ENCODE measurements around the gene PRRC2C.
"Not testable (repeated sequence)": the region's sequence is repeated elsewhere in the genome, so short reads cannot be mapped to it uniquely, and the experiment has no call there.

The PRRC2C gene

DNA sequence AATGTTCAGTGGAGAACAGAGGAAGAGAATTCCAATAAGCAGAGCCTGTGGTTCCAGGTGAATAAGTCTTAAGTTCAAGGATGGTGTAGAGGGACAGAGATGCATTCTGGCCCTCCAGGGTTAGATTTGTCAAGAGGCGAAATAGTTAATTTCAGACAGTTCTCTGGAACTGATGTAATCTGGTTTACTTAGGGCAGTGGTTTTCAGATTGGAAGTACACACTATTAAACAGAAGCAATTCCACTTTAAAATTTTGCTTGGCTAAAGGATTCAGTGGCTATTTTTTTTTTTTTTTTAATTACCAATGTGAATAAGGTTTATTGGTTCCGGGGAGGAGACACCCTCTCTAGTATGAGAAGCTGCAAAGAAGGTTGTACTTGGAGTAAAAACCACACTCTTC is 111.4 kb downstream of the PRRC2C start:
- Histone ChIP-seq H3K9me3 (ENCODE audit: control insufficient read depth in 5 of 5, low read length in 5 of 5) (no peaks in the 10 kb centered on the region), H3K9ac (ENCODE audit: low read length in 5 of 5) (no peak overlapping the region), H3K36me3 (ENCODE audit: control insufficient read depth in 5 of 5, insufficient read depth in 5 of 5, low read length in 5 of 5) (peaks cover 10 to 19% (median 18%) of the 10 kb centered on the region in 5 donors), H3K27ac (ENCODE audit: low read depth, low read length) (no peak overlapping the region), H3K27me3 (ENCODE audit: control insufficient read depth in 5 of 5, insufficient read depth in 4 of 5, low read length in 5 of 5) (no peaks in the 10 kb centered on the region), H3K4me3 (ENCODE audit: low read depth in 1 of 5, low read length in 5 of 5) (no peak overlapping the region), H3K4me1 (ENCODE audit: control insufficient read depth in 5 of 5, insufficient read depth in 5 of 5, low read length in 5 of 5) (no peaks in the 10 kb centered on the region)

DNA sequence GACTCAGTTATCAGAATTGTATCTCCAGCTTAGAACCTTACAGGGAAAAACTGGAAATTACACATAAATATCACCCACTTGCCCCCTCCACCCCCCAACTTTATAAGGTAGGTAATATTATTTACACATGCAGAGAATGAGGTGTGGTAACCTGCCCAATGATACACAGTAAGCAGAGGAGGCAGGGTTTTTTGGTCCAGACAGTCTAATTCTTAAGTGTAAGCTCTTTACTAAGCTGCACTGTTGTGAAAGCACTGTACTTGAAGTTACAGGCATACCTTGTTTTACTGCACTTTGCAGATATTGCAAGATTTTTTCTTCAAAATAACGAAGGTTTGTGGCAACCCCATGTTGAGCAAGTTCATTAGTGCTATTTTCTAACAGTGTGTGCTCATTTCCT is 111.9 kb downstream of the PRRC2C start:
- no peaks in the 10 kb centered on the region for H3K27me3 ChIP-seq (ENCODE audit: control insufficient read depth in 5 of 5, insufficient read depth in 4 of 5, low read length in 5 of 5)
- H3K9ac ChIP-seq (ENCODE audit: low read length in 5 of 5) = no peak overlapping the region
- H3K9me3 ChIP-seq (ENCODE audit: control insufficient read depth in 5 of 5, low read length in 5 of 5) = no peaks in the 10 kb centered on the region
- H3K36me3 ChIP-seq (ENCODE audit: control insufficient read depth in 5 of 5, insufficient read depth in 5 of 5, low read length in 5 of 5) = peaks cover 5 to 14% (median 13%) of the 10 kb centered on the region in 5 donors
- no peaks in the 10 kb centered on the region for H3K4me1 ChIP-seq (ENCODE audit: control insufficient read depth in 5 of 5, insufficient read depth in 5 of 5, low read length in 5 of 5)
- no peak overlapping the region for H3K27ac ChIP-seq (ENCODE audit: low read depth, low read length)
- no peak overlapping the region for H3K4me3 ChIP-seq (ENCODE audit: low read depth in 1 of 5, low read length in 5 of 5)

DNA sequence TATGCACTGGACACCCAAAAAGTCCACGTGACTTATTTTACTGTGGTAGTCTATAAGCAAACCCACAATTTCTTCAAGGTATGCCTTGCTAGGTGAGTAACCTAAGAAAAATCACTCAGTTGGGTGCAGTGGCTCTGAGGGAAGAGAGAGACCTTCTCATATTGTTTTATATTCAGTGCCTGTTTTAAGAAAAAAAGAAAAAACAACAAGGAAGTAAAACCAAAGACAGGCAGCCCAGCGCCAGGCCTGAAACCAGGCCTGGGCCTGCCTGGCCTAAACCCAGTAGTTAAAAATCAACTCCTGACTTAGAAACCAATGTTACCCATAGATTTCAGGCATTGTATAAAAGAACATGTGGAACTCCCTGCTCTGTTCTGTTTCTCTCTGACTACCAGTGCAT is 115.0 kb downstream of the PRRC2C start:
- not testable (repeated sequence) for H3K9me3 ChIP-seq (ENCODE audit: control insufficient read depth in 5 of 5, low read length in 5 of 5); H3K4me1 ChIP-seq (ENCODE audit: control insufficient read depth in 5 of 5, insufficient read depth in 5 of 5, low read length in 5 of 5); H3K36me3 ChIP-seq (ENCODE audit: control insufficient read depth in 5 of 5, insufficient read depth in 5 of 5, low read length in 5 of 5); H3K9ac ChIP-seq (ENCODE audit: low read length in 5 of 5); H3K4me3 ChIP-seq (ENCODE audit: low read depth in 1 of 5, low read length in 5 of 5); H3K27ac ChIP-seq (ENCODE audit: low read depth, low read length); H3K27me3 ChIP-seq (ENCODE audit: control insufficient read depth in 5 of 5, insufficient read depth in 4 of 5, low read length in 5 of 5)

DNA sequence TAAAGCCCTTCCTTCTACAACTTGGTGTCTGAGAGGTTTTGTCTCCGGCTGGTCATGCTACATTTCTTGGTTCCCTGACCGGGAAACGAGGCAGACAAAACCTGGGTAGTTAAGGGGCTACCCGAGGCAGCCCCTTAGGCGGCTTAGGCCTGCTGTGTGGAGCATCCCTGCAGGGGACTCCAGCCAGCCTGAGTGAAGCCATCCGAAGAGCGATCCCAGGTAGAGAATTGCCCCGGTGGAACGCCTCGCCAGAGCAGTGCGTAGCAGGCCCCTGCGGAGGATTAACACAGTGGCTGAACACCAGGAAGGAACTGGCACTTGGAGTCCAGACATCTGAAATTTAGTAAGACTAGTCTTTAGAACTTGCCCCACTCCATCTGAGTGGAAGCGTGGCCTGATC is 115.5 kb downstream of the PRRC2C start:
- Histone ChIP-seq H3K27me3 (ENCODE audit: control insufficient read depth in 5 of 5, insufficient read depth in 4 of 5, low read length in 5 of 5) (no peaks in the 10 kb centered on the region), H3K9ac (ENCODE audit: low read length in 5 of 5) (no peak overlapping the region), H3K36me3 (ENCODE audit: control insufficient read depth in 5 of 5, insufficient read depth in 5 of 5, low read length in 5 of 5) (peaks cover 0 to under 1% (median 0%) of the 10 kb centered on the region in 5 donors), H3K4me3 (ENCODE audit: low read depth in 1 of 5, low read length in 5 of 5) (no peak overlapping the region), H3K4me1 (ENCODE audit: control insufficient read depth in 5 of 5, insufficient read depth in 5 of 5, low read length in 5 of 5) (peaks cover 0 to 7% (median 4%) of the 10 kb centered on the region in 5 donors), H3K9me3 (ENCODE audit: control insufficient read depth in 5 of 5, low read length in 5 of 5) (no peaks in the 10 kb centered on the region), H3K27ac (ENCODE audit: low read depth, low read length) (no peak overlapping the region)

DNA sequence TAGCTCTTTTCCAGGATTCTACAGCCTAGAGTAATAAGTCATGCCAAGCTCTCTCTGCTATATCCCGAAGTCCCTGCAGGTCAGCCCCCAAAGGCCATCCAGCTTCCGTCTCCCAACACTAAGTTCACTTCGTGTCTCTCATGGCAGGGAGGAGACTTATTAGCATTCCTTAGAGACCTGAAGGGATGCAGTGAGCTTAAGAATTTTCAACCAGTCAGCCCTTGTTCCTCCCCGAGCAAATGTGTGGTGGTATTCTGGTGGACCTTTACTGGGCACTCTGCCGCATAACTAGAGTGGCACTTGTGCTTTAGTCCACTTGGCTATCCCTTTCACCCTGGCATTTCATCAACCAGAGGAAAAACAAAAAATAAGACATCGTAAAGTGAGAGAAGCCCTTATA is 117.7 kb downstream of the PRRC2C start:
- not testable (repeated sequence) for H3K9ac ChIP-seq (ENCODE audit: low read length in 5 of 5); H3K27ac ChIP-seq (ENCODE audit: low read depth, low read length); H3K4me1 ChIP-seq (ENCODE audit: control insufficient read depth in 5 of 5, insufficient read depth in 5 of 5, low read length in 5 of 5); H3K36me3 ChIP-seq (ENCODE audit: control insufficient read depth in 5 of 5, insufficient read depth in 5 of 5, low read length in 5 of 5); H3K4me3 ChIP-seq (ENCODE audit: low read depth in 1 of 5, low read length in 5 of 5); H3K27me3 ChIP-seq (ENCODE audit: control insufficient read depth in 5 of 5, insufficient read depth in 4 of 5, low read length in 5 of 5); H3K9me3 ChIP-seq (ENCODE audit: control insufficient read depth in 5 of 5, low read length in 5 of 5)

DNA sequence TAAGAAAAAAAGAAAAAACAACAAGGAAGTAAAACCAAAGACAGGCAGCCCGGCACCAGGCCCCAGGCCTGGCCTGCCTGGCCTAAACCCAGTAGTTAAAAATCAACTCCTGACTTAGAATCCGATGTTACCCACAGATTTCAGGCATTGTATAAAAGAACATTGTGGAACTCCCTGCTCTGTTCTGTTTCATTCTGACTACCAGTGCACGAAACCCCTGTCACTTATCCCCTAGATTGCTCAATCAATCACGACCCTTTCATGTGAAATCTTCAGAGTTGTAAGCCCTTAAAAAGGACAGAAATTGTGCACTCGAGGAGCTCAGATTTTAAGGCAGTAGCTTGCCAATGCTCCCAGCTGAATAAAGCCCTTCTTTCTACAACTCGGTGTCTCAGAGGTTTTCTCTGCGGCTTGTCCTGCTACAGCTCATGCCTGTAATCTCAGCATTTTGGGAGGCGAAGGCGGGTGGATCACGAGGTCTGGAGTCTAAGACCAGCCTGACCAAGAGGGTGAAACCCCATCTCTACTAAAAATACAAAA is 121.1 kb downstream of the PRRC2C start:
- Histone ChIP-seq H3K4me1 (ENCODE audit: control insufficient read depth in 5 of 5, insufficient read depth in 5 of 5, low read length in 5 of 5) (peaks cover 0 to 11% (median 4%) of the 10 kb centered on the region in 5 donors), H3K9ac (ENCODE audit: low read length in 5 of 5) (no peak overlapping the region), H3K27ac (ENCODE audit: low read depth, low read length) (peak overlapping the region; percentile 41), H3K9me3 (ENCODE audit: control insufficient read depth in 5 of 5, low read length in 5 of 5) (no peaks in the 10 kb centered on the region), H3K36me3 (ENCODE audit: control insufficient read depth in 5 of 5, insufficient read depth in 5 of 5, low read length in 5 of 5) (no peaks in the 10 kb centered on the region), H3K4me3 (ENCODE audit: low read depth in 1 of 5, low read length in 5 of 5) (no peak overlapping the region), H3K27me3 (ENCODE audit: control insufficient read depth in 5 of 5, insufficient read depth in 4 of 5, low read length in 5 of 5) (no peaks in the 10 kb centered on the region)

DNA sequence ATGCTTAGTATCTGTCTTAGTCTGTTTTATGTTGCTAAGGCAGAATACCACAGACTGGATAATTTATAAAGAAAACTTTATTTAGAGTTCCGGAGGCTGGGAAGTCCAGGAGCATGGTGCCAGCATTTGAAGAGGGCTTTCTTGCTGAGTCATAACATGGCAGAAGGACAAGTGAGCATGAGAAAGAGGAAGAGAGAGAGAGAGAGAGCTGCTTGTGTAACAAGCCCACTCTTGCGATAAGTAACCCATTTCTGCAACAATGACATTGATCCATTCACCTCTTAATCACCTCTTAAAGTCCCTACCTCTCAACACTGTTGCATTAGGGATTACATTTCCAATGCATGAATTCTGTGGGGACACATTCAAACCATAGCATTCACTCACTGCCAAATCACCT is 125.1 kb downstream of the PRRC2C start:
- no peak overlapping the region for H3K27ac ChIP-seq (ENCODE audit: low read depth, low read length)
- no peak overlapping the region for H3K4me3 ChIP-seq (ENCODE audit: low read depth in 1 of 5, low read length in 5 of 5)
- H3K9me3 ChIP-seq (ENCODE audit: control insufficient read depth in 5 of 5, low read length in 5 of 5) = no peaks in the 10 kb centered on the region
- no peaks in the 10 kb centered on the region for H3K36me3 ChIP-seq (ENCODE audit: control insufficient read depth in 5 of 5, insufficient read depth in 5 of 5, low read length in 5 of 5)
- peaks cover 0 to 13% (median 0%) of the 10 kb centered on the region in 5 donors for H3K4me1 ChIP-seq (ENCODE audit: control insufficient read depth in 5 of 5, insufficient read depth in 5 of 5, low read length in 5 of 5)
- no peaks in the 10 kb centered on the region for H3K27me3 ChIP-seq (ENCODE audit: control insufficient read depth in 5 of 5, insufficient read depth in 4 of 5, low read length in 5 of 5)
- H3K9ac ChIP-seq (ENCODE audit: low read length in 5 of 5) = no peak overlapping the region

DNA sequence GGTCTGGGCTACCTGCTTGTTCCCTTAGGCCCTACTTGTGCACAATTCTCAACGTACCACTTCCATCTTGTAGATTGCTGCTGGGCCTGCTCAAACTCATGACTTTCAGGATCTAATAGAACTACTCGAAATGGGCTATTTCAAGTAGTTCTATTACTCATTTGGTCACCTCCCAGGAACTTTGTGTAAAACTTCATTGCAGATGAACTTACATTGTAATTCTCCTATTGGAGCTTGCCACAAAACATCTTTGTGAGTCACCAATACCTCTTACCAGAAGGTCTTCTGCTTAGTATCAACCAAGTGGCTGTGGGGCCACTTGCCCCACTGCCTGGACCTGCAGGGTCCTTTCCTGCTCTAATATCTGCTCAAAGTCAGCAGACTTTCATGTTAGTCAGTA is 126.0 kb downstream of the PRRC2C start:
- Histone ChIP-seq H3K36me3 (ENCODE audit: control insufficient read depth in 5 of 5, insufficient read depth in 5 of 5, low read length in 5 of 5) (no peaks in the 10 kb centered on the region), H3K27me3 (ENCODE audit: control insufficient read depth in 5 of 5, insufficient read depth in 4 of 5, low read length in 5 of 5) (no peaks in the 10 kb centered on the region), H3K9me3 (ENCODE audit: control insufficient read depth in 5 of 5, low read length in 5 of 5) (no peaks in the 10 kb centered on the region), H3K9ac (ENCODE audit: low read length in 5 of 5) (no peak overlapping the region), H3K4me1 (ENCODE audit: control insufficient read depth in 5 of 5, insufficient read depth in 5 of 5, low read length in 5 of 5) (peaks cover 0 to 13% (median 0%) of the 10 kb centered on the region in 5 donors), H3K27ac (ENCODE audit: low read depth, low read length) (no peak overlapping the region), H3K4me3 (ENCODE audit: low read depth in 1 of 5, low read length in 5 of 5) (no peak overlapping the region)

DNA sequence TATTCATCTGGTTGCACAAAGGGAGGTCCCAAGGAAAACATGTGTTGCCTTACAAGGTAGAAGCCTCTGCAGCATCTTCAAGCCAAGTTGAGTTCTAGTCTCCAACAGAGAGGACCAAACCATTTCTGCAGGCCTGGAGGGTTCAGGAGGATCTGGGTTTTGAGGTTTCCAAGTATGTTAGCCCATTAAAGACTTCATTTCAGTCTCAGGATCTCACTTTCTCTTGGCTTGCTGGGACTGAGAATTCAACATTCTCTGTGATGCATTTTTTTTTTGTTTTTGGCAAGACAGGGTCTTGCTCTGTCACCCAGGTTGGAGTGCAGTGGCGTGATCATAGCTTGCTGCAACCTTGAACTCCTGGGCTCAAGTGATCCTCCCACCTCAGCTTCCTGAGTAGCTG is 128.0 kb downstream of the PRRC2C start:
- Histone ChIP-seq H3K36me3 (ENCODE audit: control insufficient read depth in 5 of 5, insufficient read depth in 5 of 5, low read length in 5 of 5) (no peaks in the 10 kb centered on the region), H3K27me3 (ENCODE audit: control insufficient read depth in 5 of 5, insufficient read depth in 4 of 5, low read length in 5 of 5) (no peaks in the 10 kb centered on the region), H3K9ac (ENCODE audit: low read length in 5 of 5) (no peak overlapping the region), H3K4me3 (ENCODE audit: low read depth in 1 of 5, low read length in 5 of 5) (no peak overlapping the region), H3K27ac (ENCODE audit: low read depth, low read length) (no peak overlapping the region), H3K9me3 (ENCODE audit: control insufficient read depth in 5 of 5, low read length in 5 of 5) (no peaks in the 10 kb centered on the region), H3K4me1 (ENCODE audit: control insufficient read depth in 5 of 5, insufficient read depth in 5 of 5, low read length in 5 of 5) (peaks cover 0 to 13% (median 0%) of the 10 kb centered on the region in 5 donors)

DNA sequence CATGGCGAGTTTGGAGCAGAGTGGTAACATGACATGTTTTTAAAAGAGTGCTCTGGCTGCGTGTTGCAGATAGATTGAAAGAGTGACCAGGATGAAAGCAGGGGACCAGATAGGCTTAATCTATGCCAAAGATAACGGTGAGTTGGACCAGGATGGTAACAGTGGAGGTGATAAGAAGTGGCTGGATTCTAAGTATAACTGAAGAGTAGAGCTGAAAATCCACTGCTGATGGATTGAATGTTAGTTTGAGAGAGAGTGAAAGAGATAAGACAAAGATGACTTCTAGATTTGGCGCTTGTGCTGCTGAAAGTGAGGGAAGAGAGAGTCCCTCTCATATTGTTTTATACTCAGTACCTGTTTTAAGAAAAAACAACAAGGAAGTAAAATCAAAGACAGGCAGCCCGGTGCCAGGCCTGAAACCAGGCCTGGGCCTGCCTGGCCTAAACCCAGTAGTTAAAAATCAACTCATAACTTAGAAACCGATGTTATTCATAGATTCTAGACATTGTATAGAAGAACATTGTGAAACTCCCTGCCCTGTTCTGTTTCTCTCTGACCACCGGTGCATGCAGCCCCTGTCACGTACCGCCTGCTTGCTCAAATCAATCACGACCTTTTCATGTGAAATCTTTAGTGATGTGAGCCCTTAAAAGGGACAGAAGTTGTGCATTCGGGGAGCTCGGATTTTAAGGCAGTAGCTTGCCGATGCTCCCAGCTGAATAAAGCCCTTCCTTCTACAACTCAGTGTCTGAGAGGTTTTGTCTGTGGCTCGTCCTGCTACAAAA is 130.0 kb downstream of the PRRC2C start:
- H3K27ac ChIP-seq (ENCODE audit: low read depth, low read length); H3K9me3 ChIP-seq (ENCODE audit: control insufficient read depth in 5 of 5, low read length in 5 of 5); H3K4me3 ChIP-seq (ENCODE audit: low read depth in 1 of 5, low read length in 5 of 5); H3K9ac ChIP-seq (ENCODE audit: low read length in 5 of 5); H3K36me3 ChIP-seq (ENCODE audit: control insufficient read depth in 5 of 5, insufficient read depth in 5 of 5, low read length in 5 of 5); H3K27me3 ChIP-seq (ENCODE audit: control insufficient read depth in 5 of 5, insufficient read depth in 4 of 5, low read length in 5 of 5): not testable (repeated sequence)
- peaks cover 0 to 13% (median 0%) of the 10 kb centered on the region in 5 donors for H3K4me1 ChIP-seq (ENCODE audit: control insufficient read depth in 5 of 5, insufficient read depth in 5 of 5, low read length in 5 of 5)

All from subcutaneous abdominal adipose tissue (tissue), 5 donors.